ENCODE measurements around the gene TUBA8.
"Not testable (repeated sequence)": the region's sequence is repeated elsewhere in the genome, so short reads cannot be mapped to it uniquely, and the experiment has no call there.

TUBA8 gene

DNA sequence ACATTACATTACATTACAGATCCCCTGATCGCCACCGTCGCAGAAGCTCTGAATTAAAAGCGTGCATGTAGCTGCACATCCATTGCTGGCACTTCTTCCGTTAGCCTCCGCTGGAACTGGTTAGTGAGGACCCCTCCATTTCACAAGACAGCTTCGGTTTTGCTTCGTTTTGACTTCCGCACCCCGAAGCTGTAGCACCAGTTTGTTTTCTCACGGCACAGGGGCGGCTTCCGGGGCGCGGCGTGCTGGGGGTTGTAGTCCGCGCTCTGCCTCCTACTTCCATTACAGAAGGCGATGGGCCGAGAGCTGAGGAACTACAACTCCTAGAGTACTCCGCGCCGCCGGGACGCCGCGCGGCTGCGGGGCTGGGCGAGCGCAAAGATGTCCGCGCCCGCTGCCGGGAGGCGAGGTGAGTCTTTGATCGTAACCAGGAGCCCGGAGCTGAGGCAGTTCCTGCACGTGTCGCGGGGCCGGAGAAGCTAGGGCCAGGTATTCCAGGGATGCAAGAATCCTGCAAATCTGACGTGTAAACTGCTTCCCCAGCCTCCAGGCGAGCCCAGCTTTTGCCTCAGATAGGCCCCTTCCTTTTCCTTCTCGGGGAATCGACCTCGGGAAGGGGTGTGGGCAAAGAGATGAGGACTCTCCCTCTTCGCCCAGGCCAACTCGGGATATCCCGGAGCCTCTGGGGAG, 32.8 kb upstream of the TUBA8 start, which contains the start of gene PEX26:
Gene PEX26, plus strand, starts transcription at position 352 of the 690 bp plus-strand sequence. CDS start 387 bp downstream, outside the sequence.
- peak; percentile 88 to 95 (median 92) for DNase-seq

DNA sequence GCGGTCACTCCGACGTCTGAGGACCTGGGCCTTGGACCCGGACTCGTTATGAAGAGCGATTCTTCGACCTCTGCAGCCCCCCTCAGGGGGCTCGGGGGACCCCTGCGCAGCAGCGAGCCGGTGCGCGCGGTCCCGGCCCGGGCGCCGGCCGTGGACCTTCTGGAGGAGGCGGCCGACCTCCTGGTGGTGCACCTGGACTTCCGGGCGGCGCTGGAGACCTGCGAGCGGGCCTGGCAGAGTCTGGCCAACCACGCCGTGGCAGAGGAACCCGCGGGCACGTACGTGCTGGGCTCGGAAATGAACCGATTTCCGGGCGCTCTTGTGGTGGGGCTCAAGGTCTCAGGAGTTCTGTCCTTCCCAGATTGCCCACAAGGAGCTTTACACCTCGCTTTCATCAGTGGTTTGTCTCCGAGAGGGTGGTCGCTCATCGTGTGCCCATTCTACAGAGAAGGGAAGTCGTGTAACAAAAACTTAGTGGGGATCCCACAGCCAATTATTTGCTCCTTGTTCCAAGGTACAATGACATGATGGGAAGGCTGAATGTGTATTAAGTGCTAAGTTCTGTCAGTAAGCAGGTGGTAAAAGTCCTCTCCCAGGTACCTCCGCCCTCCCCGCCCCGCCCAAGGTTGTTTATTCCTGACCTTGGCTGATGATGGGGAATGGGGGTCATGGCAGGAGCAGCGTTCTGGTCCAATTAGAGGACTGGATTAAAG, 32.1 kb upstream of the TUBA8 start:
- DNase-seq, result peak in 2 of 6 experiments; percentile 25 to 28

DNA sequence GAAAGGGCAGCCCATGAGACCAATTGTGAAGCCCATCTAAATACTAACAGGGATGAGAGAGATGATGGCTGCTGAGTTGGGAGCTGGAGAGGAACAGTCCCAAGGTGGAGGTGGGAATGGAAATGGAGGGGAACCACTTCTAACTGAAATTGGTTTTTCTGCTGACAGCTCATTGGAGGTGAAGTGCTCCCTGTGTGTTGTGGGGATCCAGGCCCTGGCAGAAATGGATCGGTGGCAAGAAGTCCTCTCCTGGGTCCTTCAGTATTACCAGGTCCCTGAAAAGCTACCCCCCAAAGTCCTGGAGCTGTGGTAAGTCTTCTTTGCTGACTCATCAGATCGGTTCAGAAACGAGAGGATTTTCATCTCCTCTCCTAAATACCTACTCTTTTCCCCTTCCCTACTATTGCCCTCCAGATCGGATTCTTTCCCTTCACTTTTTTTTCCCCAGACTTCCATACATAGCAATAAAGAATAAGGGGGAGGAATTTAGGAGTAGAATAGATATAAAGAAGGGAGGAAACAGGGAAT, 30.8 kb upstream of the TUBA8 start:
- no peak for DNase-seq

DNA sequence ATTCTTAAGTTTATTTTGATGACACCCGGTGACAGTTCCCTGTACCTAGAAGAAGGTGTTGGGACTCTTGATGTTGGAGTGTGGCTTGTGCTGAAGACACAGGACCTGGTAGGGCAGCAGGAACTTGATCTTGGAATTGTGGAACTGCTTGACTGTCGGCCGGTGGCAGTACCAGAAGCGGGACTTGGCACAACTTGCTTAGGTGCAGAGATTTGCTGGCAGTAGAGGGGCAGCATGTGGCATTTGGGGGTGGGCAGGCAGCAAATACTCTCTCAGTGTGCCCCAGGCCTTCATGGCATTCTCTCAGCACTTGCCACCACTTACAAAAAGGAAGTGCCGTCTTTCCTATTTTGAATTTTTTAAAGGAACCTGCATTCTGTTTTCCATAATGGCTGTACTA, 29.2 kb upstream of the TUBA8 start:
- DNase-seq, result no peak

DNA sequence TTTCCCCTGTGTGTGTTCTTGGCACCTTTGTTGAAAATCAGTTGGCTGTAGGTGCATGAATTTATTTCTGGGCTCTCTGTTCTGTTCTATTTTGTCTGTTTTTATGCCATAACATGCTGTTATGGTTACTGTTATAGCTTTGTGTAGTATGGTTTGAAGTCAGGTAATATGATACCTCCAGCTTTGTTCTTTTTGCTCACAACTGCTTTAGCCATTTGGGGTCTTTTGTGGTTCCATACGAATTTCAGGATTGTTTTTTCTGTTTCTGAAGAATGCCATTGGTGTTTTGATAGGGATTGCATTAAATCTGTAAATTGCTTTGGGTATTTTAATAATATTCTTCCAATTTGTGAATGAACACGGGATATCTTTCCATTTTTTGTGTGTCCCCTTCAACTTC, 28.1 kb upstream of the TUBA8 start:
- DNase-seq, result no peak

DNA sequence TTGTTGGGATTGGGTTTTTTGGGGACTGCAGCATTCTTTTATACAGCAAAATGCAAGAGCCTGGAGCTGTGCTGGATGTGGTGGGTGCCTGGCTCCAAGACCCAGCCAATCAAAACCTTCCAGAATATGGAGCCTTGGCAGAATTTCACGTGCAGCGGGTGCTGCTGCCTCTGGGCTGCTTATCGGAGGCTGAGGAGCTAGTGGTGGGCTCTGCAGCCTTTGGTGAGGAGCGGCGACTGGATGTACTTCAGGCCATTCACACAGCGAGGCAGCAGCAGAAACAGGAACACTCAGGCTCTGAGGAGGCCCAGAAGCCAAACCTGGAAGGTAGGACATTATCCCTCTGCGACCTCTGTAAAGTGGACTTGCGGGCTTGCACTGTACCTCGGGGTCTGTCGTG, 27.2 kb upstream of the TUBA8 start:
- no peak for DNase-seq

DNA sequence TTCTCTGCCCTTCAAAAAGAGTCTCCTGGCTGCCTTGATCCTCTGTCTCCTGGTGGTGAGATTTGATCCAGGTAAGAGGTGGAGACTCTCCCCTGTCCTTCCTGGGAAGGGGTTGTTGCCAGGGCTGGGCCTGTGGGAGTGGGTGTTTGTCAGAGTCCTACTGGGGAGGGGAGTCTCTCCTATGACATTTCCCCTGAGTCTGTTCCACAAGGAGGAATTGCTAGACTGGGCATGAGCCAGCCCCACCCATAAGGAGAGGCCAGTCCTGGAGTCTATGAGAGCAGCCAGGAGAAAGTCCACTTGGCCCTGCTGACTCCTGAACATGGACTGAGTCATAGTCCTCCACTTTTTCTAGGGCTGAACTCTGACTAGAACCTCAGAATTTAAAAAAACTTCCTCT, 25.4 kb upstream of the TUBA8 start:
- DNase-seq, result no peak

DNA sequence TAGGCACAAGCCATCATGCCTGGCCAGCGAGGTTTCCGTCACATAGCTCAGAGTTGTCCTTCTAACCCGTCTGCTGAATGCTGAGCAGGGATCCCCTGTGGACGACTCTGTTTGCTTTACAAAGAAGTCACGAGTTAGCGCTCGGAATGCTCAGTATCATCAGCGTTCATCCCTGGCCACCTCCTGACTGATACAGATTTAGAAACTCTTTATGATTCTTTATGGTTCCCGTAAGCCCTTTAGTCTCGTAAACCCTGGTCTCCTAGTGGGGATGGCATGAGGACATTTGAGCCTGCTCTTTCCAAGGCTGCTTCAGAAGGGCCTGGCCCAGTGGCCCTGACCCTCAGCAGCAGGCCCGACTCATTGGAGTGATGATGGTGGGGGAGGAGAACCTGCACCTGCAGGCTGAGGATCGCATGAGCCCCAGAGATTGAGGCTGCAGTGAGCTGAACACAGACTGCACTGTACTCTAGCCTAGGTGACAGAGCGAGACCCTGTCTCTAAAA, 23.2 kb upstream of the TUBA8 start:
- DNase-seq, result no peak

DNA sequence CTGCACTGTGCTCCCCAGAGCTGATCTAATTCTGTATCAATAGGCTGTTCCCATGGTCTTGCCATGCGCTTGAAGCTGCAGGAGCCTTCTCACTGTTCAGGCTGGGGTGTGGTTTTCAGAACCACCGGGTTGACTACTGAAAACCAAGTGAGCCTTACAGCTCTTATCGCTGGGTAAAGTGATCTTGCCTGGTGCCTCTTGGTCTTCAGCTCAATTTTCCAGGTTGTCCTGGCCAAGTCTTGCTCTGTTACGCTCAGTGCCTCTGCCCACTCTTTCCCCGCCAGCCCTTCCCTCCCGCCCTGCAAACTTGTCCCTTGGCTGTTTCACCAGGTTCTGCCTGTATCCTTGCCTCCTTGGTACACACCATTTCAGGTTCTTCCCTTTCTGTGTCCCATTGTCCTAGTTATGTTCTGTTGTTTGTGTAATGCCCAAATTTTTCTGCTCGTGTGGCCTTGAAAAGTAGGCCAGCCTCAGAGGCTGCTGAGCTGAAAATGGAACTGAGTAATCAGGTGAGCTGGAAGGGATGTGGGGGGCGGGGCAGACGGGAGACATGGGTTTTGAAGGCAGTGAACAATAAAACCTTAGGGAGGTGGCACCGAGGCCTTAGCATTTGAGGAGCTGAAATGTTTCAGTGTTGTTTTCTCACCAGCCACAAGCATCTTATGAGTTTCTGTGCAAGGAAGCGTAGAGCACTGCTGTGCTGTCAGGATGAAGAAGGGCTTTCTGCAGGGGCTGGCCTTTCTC, 21.6 kb upstream of the TUBA8 start:
- no peak for DNase-seq

DNA sequence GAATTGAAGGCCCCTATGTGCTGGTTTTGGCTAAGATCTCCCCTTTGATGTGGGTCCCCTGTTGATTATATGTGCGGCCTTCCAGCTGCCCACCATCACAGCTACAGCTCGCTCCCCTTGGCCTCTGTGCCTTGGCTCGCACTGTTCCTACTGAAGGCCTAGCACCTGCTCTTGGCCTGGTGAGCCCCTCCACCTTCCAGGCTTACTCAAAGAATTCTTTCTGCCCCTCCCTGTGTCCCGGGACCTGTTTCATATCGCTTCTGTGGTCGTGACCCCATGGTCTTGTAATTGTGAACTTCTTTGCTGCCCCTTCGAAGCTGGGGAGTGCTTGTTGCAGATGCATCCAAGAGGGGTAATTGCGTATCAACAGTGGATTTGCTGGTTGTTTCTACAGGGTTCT, 20.3 kb upstream of the TUBA8 start:
- no peak for DNase-seq

DNA sequence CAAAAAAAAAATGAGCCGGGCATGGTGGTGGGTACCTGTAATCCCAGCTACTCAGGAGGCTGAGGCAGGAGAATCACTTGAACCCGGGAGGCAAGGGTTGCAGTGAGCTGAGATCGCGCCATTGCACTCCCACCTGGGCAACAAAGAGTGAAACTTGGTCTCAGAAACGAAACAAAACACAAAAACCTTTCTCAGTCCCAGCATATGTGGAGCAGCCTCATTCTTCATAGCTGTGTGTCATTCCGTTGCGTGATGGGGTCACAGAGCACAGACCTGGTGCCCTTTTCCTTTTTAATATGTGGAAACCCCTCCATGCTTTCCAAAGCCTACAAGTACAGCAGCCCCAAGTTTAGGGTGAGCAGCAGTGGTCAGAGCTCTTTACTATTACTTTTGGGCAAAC, 19.1 kb upstream of the TUBA8 start:
- DNase-seq, result no peak

DNA sequence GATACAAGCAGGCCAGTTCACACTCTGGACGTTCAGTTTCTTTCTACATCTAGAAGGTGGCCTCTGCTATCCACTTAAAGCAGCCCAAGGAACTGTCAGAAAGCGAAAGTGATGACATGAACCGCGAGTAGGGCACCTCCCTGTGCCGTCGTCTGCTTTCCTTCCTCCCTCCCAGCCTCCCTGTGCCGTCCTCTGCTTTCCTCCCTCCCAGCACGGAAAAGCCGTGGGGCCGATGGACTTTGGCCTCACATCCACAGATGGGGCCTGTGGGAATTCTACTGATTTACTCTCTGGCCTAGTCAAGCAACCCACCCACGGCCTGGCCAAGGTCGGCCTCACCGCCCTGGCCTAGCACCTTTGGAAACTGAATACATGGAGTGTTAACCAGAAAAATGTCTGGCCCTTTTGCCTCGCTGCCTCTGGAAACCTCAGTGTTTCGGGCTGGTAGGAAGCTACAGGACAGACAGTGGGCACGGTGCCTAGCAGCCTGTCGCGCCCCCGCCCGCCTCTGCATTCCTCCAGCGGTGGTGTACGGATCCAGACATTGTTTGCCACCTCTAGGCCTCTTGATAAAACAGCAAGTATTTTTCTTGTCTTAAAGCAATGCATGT, 18.6 kb upstream of the TUBA8 start:
- no peak for DNase-seq

DNA sequence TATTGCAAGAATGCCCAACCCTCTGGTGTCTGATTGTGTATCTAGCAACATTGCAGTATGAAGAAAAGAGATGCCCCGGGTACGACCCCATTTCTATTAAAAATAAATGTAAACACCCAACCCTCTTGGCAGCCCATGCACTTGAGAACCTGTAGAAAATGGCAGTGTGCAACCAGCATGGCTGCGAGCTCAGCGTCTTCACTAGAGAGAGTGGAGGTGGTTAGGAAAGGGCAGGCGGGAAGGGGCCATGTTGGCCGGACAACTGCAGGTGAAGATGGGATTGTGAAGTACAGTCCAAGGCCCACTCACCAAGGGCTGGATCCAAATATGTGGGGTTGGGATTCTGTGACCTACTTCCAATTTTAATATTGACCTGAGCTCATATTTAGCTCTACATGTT, 16.9 kb upstream of the TUBA8 start:
- DNase-seq, result no peak

DNA sequence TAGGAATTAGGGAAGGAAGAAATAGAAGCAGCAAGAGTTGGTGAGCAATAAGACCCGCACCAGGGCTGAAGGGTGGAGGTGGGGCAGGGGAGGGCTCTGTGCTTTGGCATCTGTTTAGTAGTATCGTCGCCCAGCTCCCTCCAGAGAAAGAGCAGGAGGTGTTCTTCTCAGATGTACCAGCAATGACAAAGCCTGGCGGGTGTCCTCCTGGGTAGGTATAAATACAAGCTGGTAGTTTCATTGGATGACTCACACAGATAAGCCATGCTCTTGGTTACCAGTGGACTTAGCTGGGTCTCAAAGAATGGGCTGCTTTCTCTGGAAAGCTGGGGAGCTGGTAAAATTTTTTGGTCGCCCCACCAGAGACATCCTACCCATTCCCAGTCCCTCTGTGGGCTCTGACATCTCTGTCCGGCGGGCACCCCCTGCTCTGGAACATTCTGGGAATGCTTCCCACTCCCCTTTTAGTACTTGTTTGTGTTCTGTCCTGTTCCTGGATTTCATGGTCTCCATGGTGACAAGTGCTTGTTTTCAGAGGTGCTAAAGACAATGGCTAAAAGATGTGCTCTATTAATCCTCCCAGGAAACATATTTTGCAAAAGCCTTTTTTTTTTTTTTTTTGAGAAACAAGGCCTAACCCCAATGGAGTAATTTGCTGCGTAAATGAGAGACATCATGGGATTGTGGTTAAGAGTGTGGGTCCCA, 15.4 kb upstream of the TUBA8 start:
- DNase-seq, result no peak

DNA sequence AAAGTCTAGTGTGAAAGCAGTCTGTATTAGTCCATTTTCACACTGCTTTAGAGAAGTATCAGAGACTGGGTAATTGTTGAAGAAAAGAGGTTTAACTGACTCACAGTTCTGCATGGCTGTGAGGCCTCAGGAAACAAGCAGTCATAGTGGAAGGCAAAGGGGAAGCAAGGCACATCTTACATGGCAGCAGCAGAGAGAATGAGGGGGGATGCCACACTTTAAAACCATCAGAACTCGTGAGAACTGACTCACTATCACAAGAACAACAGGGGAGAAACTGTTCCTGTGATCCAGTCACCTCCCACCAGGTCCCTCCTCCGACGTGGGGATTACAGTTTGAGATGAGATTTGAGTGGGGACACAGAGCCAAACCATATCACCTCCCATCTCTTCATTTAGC, 13.8 kb upstream of the TUBA8 start:
- DNase-seq, result no peak

DNA sequence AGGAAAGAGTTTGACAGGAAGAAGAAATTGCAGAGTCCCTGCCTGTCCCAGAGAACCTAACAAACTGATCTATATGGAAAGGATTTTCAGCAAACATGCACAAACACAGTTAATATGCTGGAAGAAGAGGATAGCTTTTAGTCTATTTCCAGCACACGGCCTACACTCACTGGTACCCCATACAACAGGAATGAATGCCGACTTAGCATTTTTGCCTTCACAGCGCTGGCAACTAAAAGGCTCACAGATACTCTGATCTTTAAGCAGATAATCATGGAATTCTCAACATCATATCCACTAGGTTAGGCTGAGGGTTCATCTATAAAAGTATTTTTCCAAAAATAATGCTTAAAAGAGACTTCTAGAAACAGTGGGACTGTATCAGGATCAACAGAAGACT, 9.8 kb upstream of the TUBA8 start:
- DNase-seq, result no peak

DNA sequence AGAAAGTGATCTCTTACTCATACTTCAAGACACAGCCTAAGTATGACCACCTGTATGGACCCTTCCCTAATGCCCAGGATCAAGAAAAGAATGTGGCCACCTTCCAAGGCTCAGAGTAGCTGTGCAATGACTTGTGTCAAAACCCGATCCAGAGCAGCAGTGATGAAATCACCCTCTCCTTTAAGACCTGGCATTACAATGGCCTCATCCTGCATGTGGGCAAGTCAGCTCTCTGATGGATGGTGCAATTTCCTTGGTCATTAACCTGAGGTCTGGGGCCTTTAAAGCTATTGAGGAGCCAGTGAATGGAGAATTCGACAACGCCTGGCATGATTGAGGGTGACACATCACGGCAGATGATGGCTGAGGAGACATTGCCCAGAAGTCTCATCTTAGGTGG, 9.1 kb upstream of the TUBA8 start:
- no peak for DNase-seq

DNA sequence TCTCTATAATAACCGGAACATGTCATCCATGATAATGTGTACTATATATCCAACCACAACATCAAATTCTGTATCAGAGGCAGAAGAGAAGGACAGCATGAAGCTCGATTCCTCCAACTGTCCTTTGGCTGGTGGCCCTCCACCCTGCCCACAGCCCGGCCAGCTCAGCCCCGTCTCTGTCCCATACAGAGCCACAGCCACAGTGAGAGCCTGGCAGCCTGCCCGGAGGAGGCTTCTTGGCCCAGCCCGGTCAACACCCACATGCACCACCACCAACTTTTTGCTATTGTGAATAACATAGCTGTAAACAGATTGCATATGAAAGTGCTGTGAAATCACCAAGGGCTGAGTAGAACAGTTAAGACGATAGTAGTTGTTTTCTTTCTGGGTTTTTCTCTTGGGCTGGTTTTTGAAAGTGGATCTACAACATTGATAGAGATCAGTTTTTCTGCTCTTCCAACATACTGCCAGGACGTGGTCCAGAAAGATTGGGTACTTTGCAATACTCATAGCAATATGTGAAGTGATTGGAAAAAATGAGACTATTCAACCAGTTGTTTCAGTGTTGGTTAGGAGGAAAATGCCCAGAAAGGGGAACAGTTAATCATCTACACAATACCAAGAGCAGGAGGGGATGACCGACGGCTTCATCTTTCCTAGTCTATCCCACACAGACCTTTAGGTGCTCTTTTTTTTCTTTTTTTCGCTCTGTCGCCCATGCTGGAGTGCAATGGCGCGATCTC, 6.9 kb upstream of the TUBA8 start:
- no peak for DNase-seq

DNA sequence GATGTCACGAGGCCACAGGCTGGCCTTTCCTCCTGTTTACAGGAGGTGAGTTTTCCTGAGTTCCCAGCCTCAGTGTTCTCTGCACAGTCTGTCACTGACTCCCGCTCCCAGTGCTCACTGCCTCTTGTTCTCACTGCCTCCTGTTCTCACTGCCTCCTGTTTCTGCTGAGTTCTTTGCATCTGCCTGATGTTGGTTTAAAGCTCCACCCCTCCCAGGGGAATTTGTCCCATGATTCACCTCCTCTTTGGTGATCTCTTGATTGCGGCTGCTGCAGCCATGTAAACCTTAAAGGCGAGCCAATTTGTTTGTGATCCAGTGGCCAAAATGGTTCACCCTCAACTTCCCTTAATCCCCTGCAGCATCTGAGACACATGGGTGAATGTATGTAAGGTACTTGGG, 6.0 kb upstream of the TUBA8 start:
- DNase-seq, result no peak

DNA sequence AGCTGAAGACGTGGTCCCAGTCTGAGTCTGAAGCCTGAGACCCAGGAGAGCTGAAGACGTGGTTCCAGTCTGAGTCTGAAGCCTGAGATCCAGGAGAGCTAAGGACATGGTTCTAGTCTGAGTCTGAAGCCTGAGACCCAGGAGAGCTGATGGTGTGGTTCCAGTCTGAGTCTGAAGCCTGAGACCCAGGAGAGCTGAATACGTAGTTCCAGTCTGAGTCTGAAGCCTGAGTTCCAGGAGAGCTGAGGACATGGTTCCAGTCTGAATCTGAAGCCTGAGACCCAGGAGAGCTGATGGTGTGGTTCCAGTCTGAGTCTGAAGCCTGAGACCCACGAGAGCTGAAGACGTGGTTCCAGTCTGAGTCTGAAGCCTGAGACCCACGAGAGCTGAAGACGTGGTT, 4.6 kb upstream of the TUBA8 start:
- DNase-seq, result not testable (repeated sequence)

DNA sequence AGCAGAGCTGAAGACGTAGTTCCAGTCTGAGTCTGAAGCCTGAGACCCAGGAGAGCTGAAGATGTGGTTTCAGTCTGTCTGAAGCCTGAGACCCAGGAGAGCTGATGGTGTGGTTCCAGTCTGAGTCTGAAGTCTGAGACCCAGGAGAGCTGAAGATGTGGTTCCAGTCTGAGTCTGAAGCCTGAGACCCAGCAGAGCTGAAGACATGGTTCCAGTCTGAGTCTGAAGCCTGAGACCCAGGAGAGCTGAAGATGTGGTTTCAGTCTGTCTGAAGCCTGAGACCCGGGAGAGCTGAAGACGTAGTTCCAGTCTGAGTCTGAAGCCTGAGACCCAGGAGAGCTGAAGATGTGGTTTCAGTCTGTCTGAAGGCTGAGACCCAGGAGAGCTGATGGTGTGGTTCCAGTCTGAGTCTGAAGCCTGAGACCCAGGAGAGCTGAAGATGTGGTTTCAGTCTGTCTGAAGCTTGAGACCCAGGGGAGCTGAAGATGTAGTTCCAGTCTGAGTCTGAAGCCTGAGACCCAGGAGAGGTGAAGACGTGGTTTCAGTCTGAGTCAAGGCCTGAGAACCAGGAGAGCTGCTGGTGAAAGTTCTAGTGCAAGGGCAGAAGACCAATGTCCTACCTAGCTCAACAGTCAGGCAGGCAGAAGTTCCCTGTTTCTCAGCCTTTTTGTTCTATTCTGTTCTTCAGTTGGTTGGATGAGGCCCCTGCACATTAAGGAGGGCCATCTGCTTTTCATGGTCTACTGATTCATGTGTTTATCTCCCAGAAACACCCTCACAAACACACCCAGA, 3.9 kb upstream of the TUBA8 start:
- not testable (repeated sequence) for DNase-seq

Measured in stimulated activated naive CD4-positive, alpha-beta T cell (primary cell).